Epidermal melanocyte (primary cell): ENCODE results near the gene IRF2.
"Not testable (repeated sequence)": the region's sequence is repeated elsewhere in the genome, so short reads cannot be mapped to it uniquely, and the experiment has no call there.

Experiments
- DNase-seq: peaks from one replicate; pipeline ENCODE4 v3.0.0; 2011; ENCODE audit warnings: low spot score; ENCODE audit not compliant: insufficient read length

IRF2 gene

GRCh38 chr4:184348311-184349233 is 125.8 kb downstream of the IRF2 start:
- DNase-seq, result no peak

- DNase-seq, result no peak
Observed at GRCh38 chr4:184347251-184348239, 126.8 kb downstream of the IRF2 start.

- no peak for DNase-seq
Observed at GRCh38 chr4:184346682-184347081, 127.7 kb downstream of the IRF2 start.

- not testable (repeated sequence) for DNase-seq
Observed at GRCh38 chr4:184346273-184346672, 128.1 kb downstream of the IRF2 start.

- no peak for DNase-seq
Observed at GRCh38 chr4:184345573-184345922, 128.8 kb downstream of the IRF2 start.

- no peak for DNase-seq
Observed at GRCh38 chr4:184344899-184345572, 129.3 kb downstream of the IRF2 start.

GRCh38 chr4:184344435-184344834 is 129.9 kb downstream of the IRF2 start:
- no peak for DNase-seq

GRCh38 chr4:184343502-184344177 is 130.7 kb downstream of the IRF2 start:
- DNase-seq, result peak; percentile 97

- not testable (repeated sequence) for DNase-seq
Observed at GRCh38 chr4:184342857-184343237, 131.5 kb downstream of the IRF2 start.

- DNase-seq, result no peak
Observed at GRCh38 chr4:184342167-184342856, 132.0 kb downstream of the IRF2 start.

- DNase-seq, result not testable (repeated sequence)
Observed at GRCh38 chr4:184339398-184340193, 134.8 kb downstream of the IRF2 start.

GRCh38 chr4:184337907-184338306 is 136.4 kb downstream of the IRF2 start:
- no peak for DNase-seq
